ENCODE results near the gene KRT73. TPM values are rescaled to one million over a fixed set of nuclear protein-coding genes. Genes with fewer than 3 reads are reported as not detected.
A peak's percentile ranks its signal among the peaks of the same experiment; 100 is the strongest.

KRT73 gene
- total RNA-seq, 6 experiments from 2014 or later, result not detected

DNA sequence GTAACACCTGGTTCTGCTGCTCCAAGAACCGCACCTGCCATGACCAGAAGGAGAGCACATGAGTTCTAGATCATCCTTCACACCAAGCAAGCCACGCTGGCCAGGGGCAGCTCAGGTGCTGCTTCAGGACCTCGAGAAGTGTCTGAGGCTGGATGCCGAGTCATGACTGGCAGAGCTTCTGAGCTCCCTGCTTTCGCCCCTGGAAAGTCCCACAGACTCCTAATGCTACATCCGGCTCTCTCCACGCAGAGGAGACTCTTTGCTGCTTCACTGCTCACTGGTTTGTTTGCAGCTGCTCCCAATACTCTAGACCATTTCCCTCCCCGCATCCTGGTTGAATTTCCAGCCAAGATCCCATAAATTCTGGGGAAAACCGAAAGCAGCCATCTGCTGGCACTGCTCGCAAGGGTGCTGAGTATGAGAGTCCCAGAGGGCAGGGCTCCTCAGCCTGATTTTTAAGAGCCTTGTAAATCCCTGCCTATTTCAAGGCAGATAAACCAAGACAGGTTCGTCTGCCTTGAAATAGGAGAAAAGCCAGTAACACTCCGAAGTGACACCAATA is 32.2 kb upstream of the KRT73 start:
- Histone ChIP-seq H3K27ac (no peak overlapping the region), H3K36me3 (no peaks in the 10 kb centered on the region), H3K9me3 (no peaks in the 10 kb centered on the region), H3K27me3 (no peaks in the 10 kb centered on the region), H3K4me3 (no peak overlapping the region), H3K4me1 (no peaks in the 10 kb centered on the region)
- DNase-seq, result no peak
- 45% methylated on average over 9 of the region's 12 CpGs for WGBS (ENCODE audit: insufficient coverage, low coverage, low lambda C conversion rate, missing lambda C conversion rate)
- TF ChIP-seq POLR2A (IDR thresholded peaks at IDR 0.05) (no peak), CTCF (IDR thresholded peaks at IDR 0.05) (no peak)
- ATAC-seq, result peak in 3 of 4 donors; percentile 42 to 49 (median 47)
- intact Hi-C loops (cut with DNase I), result no loop called here

DNA sequence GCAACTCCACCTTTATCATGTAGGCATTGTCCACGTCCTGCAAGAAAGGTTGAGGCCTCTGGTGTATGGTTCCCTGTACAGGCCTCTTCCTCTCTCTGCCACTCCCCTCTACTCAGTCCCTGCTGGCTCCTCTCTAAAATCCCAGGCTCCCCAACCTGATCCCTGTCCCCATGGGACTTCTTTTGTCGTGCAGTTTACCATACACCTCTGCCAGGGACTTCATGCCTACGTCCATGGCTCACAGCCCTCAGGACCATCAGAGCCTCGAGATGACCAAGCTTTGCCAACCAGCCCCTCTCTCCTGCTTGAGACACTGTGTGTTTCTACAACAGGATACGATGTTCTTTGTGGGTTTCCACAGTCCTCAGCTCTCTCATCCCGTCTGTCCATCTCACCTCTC is 30.7 kb upstream of the KRT73 start:
- H3K4me3 ChIP-seq, result no peak overlapping the region
- no peaks in the 10 kb centered on the region for H3K36me3 ChIP-seq
- TF ChIP-seq CTCF (IDR thresholded peaks at IDR 0.05) (no peak), POLR2A (IDR thresholded peaks at IDR 0.05) (no peak)
- intact Hi-C loops (cut with DNase I), result no loop called here
- no peak overlapping the region for H3K27ac ChIP-seq
- 50% methylated on average over 5 of the region's 6 CpGs for WGBS (ENCODE audit: insufficient coverage, low coverage, low lambda C conversion rate, missing lambda C conversion rate)
- no peaks in the 10 kb centered on the region for H3K9me3 ChIP-seq
- H3K27me3 ChIP-seq, result no peaks in the 10 kb centered on the region
- no peak for DNase-seq
- no peak for ATAC-seq
- H3K4me1 ChIP-seq, result no peaks in the 10 kb centered on the region

DNA sequence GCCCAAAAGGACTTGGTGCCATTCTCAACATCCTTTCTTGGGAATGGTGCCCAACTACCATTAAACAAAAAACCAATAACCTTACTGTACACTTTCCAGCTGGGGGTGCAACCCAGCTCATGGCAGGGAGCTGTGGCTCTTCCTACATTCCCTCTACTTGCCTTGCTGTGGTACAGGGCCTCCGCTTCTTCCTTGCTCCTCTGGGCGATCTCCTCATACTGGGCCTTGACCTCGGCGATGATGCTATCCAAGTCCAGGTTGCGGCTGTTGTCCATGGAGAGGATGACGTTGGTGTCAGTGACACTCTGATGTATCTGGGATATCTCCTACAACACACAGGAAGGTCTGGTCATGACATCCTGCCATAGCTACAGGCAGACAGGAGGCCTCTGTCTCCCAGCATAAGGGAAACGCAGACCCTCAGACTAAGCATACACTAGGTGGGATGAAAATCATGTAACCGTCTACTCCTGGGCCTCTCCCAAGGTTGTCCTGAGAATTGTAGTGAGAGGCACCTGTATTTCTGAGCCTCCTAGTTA is 29.7 kb upstream of the KRT73 start:
- Histone ChIP-seq H3K27me3 (no peaks in the 10 kb centered on the region), H3K4me1 (no peaks in the 10 kb centered on the region), H3K36me3 (no peaks in the 10 kb centered on the region), H3K27ac (no peak overlapping the region), H3K4me3 (no peak overlapping the region), H3K9me3 (no peaks in the 10 kb centered on the region)
- intact Hi-C loops (cut with DNase I), result no loop called here
- no peak for DNase-seq
- no peak for ATAC-seq
- 92% methylated on average over 4 of the region's 8 CpGs for WGBS (ENCODE audit: insufficient coverage, low coverage, low lambda C conversion rate, missing lambda C conversion rate)
- TF ChIP-seq CTCF (IDR thresholded peaks at IDR 0.05) (no peak), POLR2A (IDR thresholded peaks at IDR 0.05) (no peak)

GRCh38 chr12:52647601-52648000 is 29.2 kb upstream of the KRT73 start:
- Histone ChIP-seq H3K36me3 (no peaks in the 10 kb centered on the region), H3K4me3 (no peak overlapping the region), H3K27ac (no peak overlapping the region), H3K9me3 (no peaks in the 10 kb centered on the region), H3K4me1 (no peaks in the 10 kb centered on the region), H3K27me3 (no peaks in the 10 kb centered on the region)
- DNase-seq, result no peak
- ATAC-seq, result no peak
- intact Hi-C loops (cut with DNase I), result no loop called here
- 93% methylated on average over 9 of the region's 9 CpGs for WGBS (ENCODE audit: insufficient coverage, low coverage, low lambda C conversion rate, missing lambda C conversion rate)
- TF ChIP-seq CTCF (IDR thresholded peaks at IDR 0.05) (no peak), POLR2A (IDR thresholded peaks at IDR 0.05) (no peak)

Measured in right lobe of liver (tissue), 6 donors.